Measurements from ENCODE around the gene ZBTB33. TPM values are rescaled to one million over a fixed set of nuclear protein-coding genes. Genes with fewer than 3 reads are reported as not detected.

ZBTB33 gene
- polyA plus RNA-seq, 1 donor: 27.0 TPM

DNA sequence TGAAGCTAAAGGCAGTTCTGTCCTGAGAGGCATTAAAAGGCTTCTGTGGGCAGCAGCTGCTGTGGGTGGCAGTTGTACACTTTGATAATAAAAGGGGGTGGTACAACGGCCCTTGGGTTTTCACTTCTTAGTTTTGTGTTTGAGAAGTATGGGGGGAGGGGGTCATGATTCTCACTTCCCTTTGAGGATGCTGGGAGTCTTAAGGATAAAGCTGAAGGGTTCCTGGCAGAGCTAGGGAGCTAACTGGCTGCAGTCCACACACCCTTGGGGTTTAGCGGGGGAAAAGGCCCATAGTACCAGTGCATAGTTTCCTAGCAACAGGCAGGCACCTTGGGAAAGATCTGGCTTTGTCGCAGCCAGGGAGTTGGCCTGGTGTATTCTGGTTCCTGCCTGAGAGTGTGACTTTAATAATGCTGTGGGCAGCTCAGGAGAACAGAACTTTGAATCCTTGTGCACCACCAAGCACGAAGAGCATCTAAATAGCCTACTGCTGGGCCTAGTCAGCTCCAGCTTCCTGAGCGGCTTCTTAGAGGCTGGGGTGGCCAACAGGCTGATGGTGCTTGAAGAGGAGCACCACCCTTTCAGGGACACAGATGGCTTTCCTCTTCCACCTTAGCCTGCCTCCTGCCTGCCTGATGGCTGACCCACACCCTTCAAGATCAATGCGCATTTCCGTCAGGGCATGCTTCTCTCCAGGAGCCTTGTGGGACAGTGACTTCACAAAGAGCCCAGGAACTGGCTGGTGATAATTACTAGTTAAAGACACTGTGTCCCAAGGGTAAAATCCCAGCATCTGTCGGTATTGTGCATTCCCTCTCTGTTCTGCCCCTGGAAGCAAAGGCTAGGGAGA, 12.5 kb downstream of the ZBTB33 start:
- no peak for DNase-seq

GRCh38 chrX:120264341-120264740, 13.7 kb downstream of the ZBTB33 start:
- DNase-seq: no peak

DNA sequence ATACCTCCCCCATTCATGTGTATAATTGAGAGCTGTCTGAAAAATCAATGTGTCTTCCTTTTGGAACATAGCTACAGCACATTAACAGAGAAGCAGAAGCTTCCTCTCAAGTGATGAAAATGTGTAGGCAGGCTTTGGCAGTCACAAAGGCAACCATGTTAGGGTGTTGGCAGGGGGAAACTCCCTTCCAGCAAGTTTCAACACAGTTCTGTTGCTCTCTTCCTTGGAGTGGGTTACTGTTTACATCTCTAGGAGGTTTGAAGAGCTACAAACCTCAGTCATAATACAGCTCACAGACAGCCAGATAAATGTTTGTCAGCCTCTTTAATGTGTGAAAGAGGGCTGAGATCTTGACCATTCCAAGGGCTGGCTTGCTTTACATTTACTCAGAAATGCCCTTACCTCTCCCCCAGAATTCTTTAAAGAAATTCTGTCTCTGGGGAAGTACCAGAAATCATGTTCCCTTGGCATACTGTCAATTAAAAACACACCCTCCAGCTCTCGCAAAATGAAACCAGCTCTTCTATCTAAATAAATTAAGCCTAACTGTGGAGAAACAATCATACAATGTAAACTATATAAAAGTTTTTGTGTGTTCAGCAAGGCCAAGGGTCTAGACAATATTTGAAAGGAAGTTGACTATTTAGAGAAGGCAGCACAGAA, 18.9 kb downstream of the ZBTB33 start:
- no peak for DNase-seq

- no peak for DNase-seq
These were observed 20.0 kb downstream of the ZBTB33 start for GRCh38 chrX:120270567-120270966.

DNA sequence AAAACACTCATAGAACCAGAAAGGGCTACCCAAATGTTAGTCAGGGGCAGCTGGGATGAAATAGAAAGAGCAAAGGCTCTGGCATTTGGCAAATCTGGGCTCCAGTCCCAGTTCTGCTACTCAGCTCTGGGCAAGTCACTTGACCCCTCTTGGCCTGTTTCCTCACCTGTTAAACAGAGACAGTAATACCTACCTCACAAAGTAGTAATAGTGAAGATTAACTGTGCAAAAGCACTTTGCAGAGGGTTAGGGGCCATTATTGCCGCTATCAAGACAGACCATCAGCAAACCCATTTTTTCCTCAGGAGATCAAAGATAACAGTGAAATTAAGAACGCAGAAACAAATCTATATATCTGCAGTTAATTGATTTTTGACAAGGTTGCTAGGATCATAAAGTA, 20.6 kb downstream of the ZBTB33 start:
- no peak for DNase-seq

DNA sequence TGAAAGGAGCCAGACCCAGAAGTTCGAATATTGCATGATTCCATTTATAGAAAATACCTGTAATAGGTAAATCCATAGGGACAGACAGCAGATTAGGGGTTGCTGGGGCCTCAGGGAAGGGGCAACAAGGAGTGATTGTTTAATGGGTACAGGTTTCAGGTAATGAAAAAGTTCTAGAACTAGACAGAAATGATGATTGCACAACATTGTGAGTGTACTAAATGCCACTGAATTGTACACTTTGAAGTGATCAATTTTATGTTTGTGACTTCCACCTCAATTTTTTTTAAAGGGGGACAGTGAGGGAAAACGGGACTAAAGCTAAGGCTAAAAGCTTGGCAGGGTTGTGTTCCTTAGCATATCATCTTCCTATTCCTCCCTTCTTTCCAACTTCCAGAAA, 23.5 kb downstream of the ZBTB33 start:
- no peak for DNase-seq

DNA sequence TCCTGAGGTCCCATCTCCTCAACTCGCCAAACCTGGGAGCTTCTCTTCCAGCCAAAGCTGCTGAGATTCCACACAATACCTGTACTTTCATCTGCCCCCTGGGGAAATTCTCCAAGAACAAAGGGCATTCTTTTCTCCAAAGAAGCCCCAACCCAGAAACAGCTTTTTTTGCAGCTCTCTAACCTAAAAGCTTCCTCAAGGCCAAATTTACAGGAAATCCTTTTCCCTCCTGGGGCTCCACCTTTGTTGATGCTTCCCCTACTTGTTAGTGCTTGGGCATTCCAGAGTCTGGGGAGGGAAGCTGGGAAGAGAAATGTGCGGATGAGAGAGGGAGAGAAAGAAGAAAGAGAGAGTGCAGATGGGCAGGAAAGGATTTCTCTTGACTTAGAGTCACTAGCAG, 24.3 kb downstream of the ZBTB33 start:
- no peak for DNase-seq

GRCh38 chrX:120281021-120281624, 30.5 kb downstream of the ZBTB33 start:
- DNase-seq: no peak

DNA sequence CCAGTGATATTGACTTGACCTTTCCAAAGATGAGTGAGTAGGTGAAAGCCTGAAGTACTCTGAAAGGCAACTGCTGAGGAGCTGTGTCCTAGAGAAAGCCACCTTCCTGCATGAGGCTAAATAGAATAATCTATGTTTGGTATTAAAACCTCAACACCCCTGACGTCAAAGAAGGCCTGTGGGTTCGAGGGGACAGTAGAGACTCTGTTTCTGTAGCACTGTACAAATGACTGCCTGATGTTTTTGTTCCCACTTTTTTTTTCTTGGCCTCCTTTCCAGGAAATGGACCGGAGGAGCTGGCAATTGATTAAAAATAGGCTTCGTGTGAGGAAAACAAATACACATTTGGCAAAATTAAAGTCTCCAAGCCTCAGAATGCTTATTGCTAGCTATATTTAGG, 31.1 kb downstream of the ZBTB33 start:
- no peak for DNase-seq

GRCh38 chrX:120282697-120283096, 32.1 kb downstream of the ZBTB33 start:
- no peak for DNase-seq

- DNase-seq: no peak
These were observed 36.3 kb downstream of the ZBTB33 start for GRCh38 chrX:120286733-120287512.

GRCh38 chrX:120287513-120288112, 37.0 kb downstream of the ZBTB33 start:
- no peak for DNase-seq

DNA sequence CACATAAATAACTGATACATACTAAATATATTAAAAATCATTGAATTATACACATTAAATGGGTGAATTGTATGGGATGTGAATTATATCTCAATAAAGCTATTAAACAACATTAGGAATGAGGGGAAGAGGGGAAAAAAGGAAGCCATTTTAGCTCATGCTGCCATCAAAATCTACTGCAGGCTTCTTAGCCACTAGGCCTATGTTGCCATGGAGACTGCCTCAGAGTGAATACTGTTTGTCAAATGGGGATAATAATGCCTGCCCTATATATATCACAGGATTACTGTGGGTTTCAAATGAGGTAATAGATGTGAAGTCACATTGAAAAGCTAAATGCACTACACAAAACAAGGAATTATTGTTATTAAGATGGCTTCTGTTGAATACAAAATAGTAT, 39.5 kb downstream of the ZBTB33 start:
- DNase-seq: no peak

GRCh38 chrX:120291211-120291610, 40.6 kb downstream of the ZBTB33 start:
- no peak for DNase-seq

GRCh38 chrX:120293015-120293414, 42.4 kb downstream of the ZBTB33 start:
- no peak for DNase-seq

DNA sequence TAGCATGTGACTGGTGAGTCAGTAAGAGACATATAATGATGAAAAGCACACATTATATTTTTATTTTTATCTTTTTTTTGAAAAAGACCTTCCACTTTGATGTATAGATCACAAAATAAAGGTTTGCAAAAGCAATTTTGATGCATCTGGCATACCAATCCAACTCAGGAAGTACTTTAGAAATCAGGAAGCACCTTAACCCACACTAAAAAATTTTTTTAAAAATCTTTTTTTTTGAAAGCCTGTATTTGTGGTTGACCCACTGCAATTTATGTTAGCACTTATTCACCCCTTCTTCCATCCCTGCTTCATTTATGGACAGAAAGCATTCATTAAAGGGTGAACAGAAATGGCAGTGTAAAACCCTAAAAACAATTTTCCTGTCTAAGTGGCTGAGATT, 44.0 kb downstream of the ZBTB33 start:
- DNase-seq: no peak

GRCh38 chrX:120297923-120298322, 47.3 kb downstream of the ZBTB33 start:
- no peak for DNase-seq

- DNase-seq: no peak
These were observed 49.3 kb downstream of the ZBTB33 start for GRCh38 chrX:120299928-120300327.

DNA sequence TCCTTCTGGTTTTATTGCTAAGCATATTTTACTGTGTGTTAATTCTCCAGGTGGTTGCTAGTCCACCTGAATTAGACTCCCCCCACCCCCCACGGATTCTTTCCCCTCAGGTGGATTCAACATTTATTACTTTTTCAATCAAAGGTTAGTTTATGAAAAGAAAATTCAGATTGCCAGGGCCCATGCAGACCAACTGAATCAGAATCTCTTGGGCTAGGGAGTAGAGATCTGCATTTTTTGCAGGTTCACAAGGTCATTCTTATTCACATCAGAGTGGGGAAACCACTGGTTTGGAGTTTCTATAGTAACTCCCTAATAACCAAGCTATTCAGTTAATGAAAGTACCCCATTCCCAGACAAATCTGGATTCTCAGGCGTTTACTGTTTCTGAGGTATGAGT, 50.9 kb downstream of the ZBTB33 start:
- no peak for DNase-seq

GRCh38 chrX:120301960-120302359, 51.3 kb downstream of the ZBTB33 start:
- no peak for DNase-seq

DNA sequence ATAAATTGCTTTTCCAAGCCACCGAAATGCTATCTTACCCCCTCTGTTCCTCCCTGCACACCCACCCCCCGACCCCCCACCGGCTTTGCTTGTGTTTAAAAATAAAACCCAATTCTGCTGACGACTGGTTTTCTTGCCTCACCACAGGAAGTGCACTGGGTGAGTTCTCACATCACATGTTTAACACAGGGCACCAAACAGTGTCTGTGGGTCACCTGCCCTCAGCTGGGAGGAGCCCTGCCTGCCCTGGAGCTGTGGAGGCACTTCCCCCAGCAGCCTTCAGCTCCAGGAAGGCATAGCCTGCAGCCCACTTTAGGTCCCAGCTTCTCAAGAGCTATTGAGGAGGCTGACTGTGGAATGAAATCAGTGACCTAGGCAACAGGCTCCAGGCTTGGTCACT, 51.8 kb downstream of the ZBTB33 start:
- DNase-seq: no peak

GRCh38 chrX:120304256-120304655, 53.6 kb downstream of the ZBTB33 start:
- DNase-seq: no peak
